Femur (tissue), 1 donor: ENCODE results near the gene ROR2.
"Not testable (repeated sequence)": the region's sequence is repeated elsewhere in the genome, so short reads cannot be mapped to it uniquely, and the experiment has no call there.

Experiments used
- DNase-seq: peaks from one replicate; pipeline ENCODE4 v3.0.0-alpha.2; 2017

Gene ROR2

GRCh38 chr9:91949946-91950664 lies at the start of gene ROR2:
Gene ROR2 (minus strand): TSS chr9:91950228.
- peak; percentile 87 for DNase-seq

- DNase-seq = no peak
Measured at GRCh38 chr9:91995000-91995655, 45.1 kb upstream of the ROR2 start.

- no peak for DNase-seq
Measured at GRCh38 chr9:91994422-91994821, 44.4 kb upstream of the ROR2 start.

GRCh38 chr9:91992461-91993041 lies 42.5 kb upstream of the ROR2 start:
- DNase-seq = no peak

GRCh38 chr9:91991721-91992341 lies 41.8 kb upstream of the ROR2 start:
- DNase-seq = peak; percentile 68

GRCh38 chr9:91986248-91986647 lies 36.2 kb upstream of the ROR2 start:
- no peak for DNase-seq

- DNase-seq = no peak
Measured at GRCh38 chr9:91985692-91986091, 35.7 kb upstream of the ROR2 start.

- DNase-seq = no peak
Measured at GRCh38 chr9:91978740-91979414, 28.8 kb upstream of the ROR2 start.

GRCh38 chr9:91975254-91975653 lies 25.2 kb upstream of the ROR2 start:
- DNase-seq = not testable (repeated sequence)

- no peak for DNase-seq
Measured at GRCh38 chr9:91972711-91973110, 22.7 kb upstream of the ROR2 start.

- DNase-seq = no peak
Measured at GRCh38 chr9:91972076-91972626, 22.1 kb upstream of the ROR2 start.

- DNase-seq = no peak
Measured at GRCh38 chr9:91967259-91967658, 17.2 kb upstream of the ROR2 start.

GRCh38 chr9:91966503-91966902 lies 16.5 kb upstream of the ROR2 start:
- DNase-seq = no peak

GRCh38 chr9:91963711-91964240 lies 13.7 kb upstream of the ROR2 start:
- DNase-seq = no peak

GRCh38 chr9:91960367-91960766 lies 10.3 kb upstream of the ROR2 start:
- no peak for DNase-seq

GRCh38 chr9:91958174-91958573 lies 8.1 kb upstream of the ROR2 start:
- DNase-seq = peak; percentile 69

GRCh38 chr9:91954841-91955471 lies 4.9 kb upstream of the ROR2 start:
- DNase-seq = peak; percentile 58

GRCh38 chr9:91953718-91954117 lies 3.7 kb upstream of the ROR2 start:
- DNase-seq = no peak

GRCh38 chr9:91951944-91952520 lies 2.0 kb upstream of the ROR2 start:
- DNase-seq = no peak

GRCh38 chr9:91949392-91949945 lies 559 bp downstream of the ROR2 start:
- peak; percentile 44 for DNase-seq
